ENCODE results near the gene SLC17A9. TPM values are rescaled to one million over a fixed set of nuclear protein-coding genes. Genes with fewer than 3 reads are reported as not detected.
A peak's percentile ranks its signal among the peaks of the same experiment; 100 is the strongest.

The SLC17A9 gene
- total and polyA plus RNA-seq, 10 of the 15 experiments (the other 5 are each of a cell fraction or from before 2014, with no cell fraction given): 0.72 to 74.1 (median 29.4) TPM

DNA sequence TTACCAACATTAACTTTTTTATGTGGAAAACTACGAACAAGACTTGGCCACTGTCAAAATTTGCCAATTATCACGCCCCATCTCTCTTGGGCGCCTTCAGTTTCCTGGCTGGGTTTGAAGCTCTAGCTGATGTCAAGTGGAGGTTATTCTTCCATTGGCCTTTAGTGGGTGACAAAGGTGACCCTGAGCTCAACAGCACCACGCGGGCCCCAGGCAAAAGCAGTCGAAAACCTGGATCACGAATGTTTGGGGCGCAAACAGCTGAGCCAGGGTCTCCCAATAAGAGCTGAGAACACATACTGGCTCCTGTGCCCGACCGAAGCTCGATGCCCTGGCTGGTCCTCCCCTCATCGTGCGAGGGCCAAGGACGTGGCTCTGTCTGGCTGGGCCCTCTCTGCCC is 26.8 kb downstream of the SLC17A9 start (continued):
- TF ChIP-seq, protein P1, sequence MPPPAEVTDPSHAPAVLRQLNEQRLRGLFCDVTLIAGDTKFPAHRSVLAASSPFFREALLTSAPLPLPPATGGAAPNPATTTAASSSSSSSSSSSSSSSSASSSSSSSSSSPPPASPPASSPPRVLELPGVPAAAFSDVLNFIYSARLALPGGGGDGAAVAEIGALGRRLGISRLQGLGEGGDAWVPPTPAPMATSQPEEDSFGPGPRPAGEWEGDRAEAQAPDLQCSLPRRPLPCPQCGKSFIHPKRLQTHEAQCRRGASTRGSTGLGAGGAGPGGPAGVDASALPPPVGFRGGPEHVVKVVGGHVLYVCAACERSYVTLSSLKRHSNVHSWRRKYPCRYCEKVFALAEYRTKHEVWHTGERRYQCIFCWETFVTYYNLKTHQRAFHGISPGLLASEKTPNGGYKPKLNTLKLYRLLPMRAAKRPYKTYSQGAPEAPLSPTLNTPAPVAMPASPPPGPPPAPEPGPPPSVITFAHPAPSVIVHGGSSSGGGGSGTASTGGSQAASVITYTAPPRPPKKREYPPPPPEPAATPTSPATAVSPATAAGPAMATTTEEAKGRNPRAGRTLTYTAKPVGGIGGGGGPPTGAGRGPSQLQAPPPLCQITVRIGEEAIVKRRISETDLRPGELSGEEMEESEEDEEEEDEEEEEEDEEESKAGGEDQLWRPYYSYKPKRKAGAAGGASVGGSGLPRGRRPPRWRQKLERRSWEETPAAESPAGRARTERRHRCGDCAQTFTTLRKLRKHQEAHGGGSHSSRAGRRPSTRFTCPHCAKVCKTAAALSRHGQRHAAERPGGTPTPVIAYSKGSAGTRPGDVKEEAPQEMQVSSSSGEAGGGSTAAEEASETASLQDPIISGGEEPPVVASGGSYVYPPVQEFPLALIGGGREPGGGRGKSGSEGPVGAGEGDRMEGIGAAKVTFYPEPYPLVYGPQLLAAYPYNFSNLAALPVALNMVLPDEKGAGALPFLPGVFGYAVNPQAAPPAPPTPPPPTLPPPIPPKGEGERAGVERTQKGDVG (CRISPR knock-in tag; IDR thresholded peaks at IDR 0.05): no peak
- TF ChIP-seq, protein P2, sequence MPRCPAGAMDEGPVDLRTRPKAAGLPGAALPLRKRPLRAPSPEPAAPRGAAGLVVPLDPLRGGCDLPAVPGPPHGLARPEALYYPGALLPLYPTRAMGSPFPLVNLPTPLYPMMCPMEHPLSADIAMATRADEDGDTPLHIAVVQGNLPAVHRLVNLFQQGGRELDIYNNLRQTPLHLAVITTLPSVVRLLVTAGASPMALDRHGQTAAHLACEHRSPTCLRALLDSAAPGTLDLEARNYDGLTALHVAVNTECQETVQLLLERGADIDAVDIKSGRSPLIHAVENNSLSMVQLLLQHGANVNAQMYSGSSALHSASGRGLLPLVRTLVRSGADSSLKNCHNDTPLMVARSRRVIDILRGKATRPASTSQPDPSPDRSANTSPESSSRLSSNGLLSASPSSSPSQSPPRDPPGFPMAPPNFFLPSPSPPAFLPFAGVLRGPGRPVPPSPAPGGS (IDR thresholded peaks at IDR 0.05; ENCODE audit: borderline replicate concordance, insufficient read depth, low read depth, low read length, poor library complexity, severe bottlenecking): no peak
- TF ChIP-seq, protein P3, sequence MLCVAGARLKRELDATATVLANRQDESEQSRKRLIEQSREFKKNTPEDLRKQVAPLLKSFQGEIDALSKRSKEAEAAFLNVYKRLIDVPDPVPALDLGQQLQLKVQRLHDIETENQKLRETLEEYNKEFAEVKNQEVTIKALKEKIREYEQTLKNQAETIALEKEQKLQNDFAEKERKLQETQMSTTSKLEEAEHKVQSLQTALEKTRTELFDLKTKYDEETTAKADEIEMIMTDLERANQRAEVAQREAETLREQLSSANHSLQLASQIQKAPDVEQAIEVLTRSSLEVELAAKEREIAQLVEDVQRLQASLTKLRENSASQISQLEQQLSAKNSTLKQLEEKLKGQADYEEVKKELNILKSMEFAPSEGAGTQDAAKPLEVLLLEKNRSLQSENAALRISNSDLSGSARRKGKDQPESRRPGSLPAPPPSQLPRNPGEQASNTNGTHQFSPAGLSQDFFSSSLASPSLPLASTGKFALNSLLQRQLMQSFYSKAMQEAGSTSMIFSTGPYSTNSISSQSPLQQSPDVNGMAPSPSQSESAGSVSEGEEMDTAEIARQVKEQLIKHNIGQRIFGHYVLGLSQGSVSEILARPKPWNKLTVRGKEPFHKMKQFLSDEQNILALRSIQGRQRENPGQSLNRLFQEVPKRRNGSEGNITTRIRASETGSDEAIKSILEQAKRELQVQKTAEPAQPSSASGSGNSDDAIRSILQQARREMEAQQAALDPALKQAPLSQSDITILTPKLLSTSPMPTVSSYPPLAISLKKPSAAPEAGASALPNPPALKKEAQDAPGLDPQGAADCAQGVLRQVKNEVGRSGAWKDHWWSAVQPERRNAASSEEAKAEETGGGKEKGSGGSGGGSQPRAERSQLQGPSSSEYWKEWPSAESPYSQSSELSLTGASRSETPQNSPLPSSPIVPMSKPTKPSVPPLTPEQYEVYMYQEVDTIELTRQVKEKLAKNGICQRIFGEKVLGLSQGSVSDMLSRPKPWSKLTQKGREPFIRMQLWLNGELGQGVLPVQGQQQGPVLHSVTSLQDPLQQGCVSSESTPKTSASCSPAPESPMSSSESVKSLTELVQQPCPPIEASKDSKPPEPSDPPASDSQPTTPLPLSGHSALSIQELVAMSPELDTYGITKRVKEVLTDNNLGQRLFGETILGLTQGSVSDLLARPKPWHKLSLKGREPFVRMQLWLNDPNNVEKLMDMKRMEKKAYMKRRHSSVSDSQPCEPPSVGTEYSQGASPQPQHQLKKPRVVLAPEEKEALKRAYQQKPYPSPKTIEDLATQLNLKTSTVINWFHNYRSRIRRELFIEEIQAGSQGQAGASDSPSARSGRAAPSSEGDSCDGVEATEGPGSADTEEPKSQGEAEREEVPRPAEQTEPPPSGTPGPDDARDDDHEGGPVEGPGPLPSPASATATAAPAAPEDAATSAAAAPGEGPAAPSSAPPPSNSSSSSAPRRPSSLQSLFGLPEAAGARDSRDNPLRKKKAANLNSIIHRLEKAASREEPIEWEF (IDR thresholded peaks at IDR 0.05; ENCODE audit: insufficient replicate concordance, low read depth, low read length): no peak
- no peak for TF ChIP-seq SP1 (IDR thresholded peaks at IDR 0.05; ENCODE audit: low read depth, low read length)
- TF ChIP-seq, protein P4, sequence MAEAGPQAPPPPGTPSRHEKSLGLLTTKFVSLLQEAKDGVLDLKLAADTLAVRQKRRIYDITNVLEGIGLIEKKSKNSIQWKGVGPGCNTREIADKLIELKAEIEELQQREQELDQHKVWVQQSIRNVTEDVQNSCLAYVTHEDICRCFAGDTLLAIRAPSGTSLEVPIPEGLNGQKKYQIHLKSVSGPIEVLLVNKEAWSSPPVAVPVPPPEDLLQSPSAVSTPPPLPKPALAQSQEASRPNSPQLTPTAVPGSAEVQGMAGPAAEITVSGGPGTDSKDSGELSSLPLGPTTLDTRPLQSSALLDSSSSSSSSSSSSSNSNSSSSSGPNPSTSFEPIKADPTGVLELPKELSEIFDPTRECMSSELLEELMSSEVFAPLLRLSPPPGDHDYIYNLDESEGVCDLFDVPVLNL (IDR thresholded peaks at IDR 0.05; ENCODE audit: low read depth, low read length): no peak
- no peak for TF ChIP-seq SRF (IDR thresholded peaks at IDR 0.05; ENCODE audit: low read depth in 2 of 2, low read length in 2 of 2)
- no peak for TF ChIP-seq CBFB (IDR thresholded peaks at IDR 0.05; ENCODE audit: low read depth)
- TF ChIP-seq, protein P5, sequence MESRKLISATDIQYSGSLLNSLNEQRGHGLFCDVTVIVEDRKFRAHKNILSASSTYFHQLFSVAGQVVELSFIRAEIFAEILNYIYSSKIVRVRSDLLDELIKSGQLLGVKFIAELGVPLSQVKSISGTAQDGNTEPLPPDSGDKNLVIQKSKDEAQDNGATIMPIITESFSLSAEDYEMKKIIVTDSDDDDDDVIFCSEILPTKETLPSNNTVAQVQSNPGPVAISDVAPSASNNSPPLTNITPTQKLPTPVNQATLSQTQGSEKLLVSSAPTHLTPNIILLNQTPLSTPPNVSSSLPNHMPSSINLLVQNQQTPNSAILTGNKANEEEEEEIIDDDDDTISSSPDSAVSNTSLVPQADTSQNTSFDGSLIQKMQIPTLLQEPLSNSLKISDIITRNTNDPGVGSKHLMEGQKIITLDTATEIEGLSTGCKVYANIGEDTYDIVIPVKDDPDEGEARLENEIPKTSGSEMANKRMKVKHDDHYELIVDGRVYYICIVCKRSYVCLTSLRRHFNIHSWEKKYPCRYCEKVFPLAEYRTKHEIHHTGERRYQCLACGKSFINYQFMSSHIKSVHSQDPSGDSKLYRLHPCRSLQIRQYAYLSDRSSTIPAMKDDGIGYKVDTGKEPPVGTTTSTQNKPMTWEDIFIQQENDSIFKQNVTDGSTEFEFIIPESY (IDR thresholded peaks at IDR 0.05): peak; percentile 64; the same call in 1 of the 2 replicates
- no peak for TF ChIP-seq POU2F2 (IDR thresholded peaks at IDR 0.05; ENCODE audit: borderline replicate concordance, low read depth, low read length)
- TF ChIP-seq, protein P6, sequence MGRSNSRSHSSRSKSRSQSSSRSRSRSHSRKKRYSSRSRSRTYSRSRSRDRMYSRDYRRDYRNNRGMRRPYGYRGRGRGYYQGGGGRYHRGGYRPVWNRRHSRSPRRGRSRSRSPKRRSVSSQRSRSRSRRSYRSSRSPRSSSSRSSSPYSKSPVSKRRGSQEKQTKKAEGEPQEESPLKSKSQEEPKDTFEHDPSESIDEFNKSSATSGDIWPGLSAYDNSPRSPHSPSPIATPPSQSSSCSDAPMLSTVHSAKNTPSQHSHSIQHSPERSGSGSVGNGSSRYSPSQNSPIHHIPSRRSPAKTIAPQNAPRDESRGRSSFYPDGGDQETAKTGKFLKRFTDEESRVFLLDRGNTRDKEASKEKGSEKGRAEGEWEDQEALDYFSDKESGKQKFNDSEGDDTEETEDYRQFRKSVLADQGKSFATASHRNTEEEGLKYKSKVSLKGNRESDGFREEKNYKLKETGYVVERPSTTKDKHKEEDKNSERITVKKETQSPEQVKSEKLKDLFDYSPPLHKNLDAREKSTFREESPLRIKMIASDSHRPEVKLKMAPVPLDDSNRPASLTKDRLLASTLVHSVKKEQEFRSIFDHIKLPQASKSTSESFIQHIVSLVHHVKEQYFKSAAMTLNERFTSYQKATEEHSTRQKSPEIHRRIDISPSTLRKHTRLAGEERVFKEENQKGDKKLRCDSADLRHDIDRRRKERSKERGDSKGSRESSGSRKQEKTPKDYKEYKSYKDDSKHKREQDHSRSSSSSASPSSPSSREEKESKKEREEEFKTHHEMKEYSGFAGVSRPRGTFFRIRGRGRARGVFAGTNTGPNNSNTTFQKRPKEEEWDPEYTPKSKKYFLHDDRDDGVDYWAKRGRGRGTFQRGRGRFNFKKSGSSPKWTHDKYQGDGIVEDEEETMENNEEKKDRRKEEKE (IDR thresholded peaks at IDR 0.05): no peak
